Glutamatergic neuron (in vitro differentiated cells): ENCODE measurements around the gene SPATA16. TPM values are rescaled to one million over a fixed set of nuclear protein-coding genes. Genes with fewer than 3 reads are reported as not detected.

Experiments used
- DNase-seq: peaks from one replicate; pipeline ENCODE4 v3.0.0; 2022
- H3K27ac Mint-ChIP-seq: one replicate; pipeline ENCODE4 v1.8.0; 2020; ENCODE audit warnings: mild to moderate bottlenecking, mixed read lengths, inconsistent platforms; ENCODE audit not compliant: unreplicated experiment
- H3K27me3 Mint-ChIP-seq: one replicate; pipeline ENCODE4 v1.8.0; 2020; ENCODE audit warnings: mild to moderate bottlenecking, moderate library complexity, mixed read lengths, inconsistent platforms; ENCODE audit not compliant: unreplicated experiment
- H3K36me3 Mint-ChIP-seq: one replicate; pipeline ENCODE4 v1.8.0; 2020; ENCODE audit warnings: mild to moderate bottlenecking, mixed read lengths, inconsistent platforms; ENCODE audit not compliant: unreplicated experiment
- H3K4me1 Mint-ChIP-seq: one replicate; pipeline ENCODE4 v1.8.0; 2020; ENCODE audit warnings: mild to moderate bottlenecking, low read depth, mixed read lengths, inconsistent platforms; ENCODE audit not compliant: unreplicated experiment
- H3K4me3 Mint-ChIP-seq: one replicate; pipeline ENCODE4 v1.8.0; 2020; ENCODE audit warnings: mild to moderate bottlenecking, mixed read lengths, inconsistent platforms; ENCODE audit not compliant: unreplicated experiment
- H3K9me3 Mint-ChIP-seq: one replicate; pipeline ENCODE4 v1.8.0; 2020; ENCODE audit warnings: mild to moderate bottlenecking, moderate library complexity, mixed read lengths, inconsistent platforms; ENCODE audit not compliant: unreplicated experiment
- total RNA-seq: library from RNA; stranded (reverse); fragmentation: NEBNext Ultra II Directional; extraction: Animal tissue kit (Norgen Biotek cat#: 25700); gene quantifications from one replicate; pipeline ENCODE4 v1.2.1, GENCODE V29; 2021; ENCODE audit not compliant: unreplicated experiment
- TF ChIP-seq, protein P1 (sequence below): fragments of 200-600 bp; sonication (generic); IDR thresholded peaks from one replicate; pipeline ENCODE4 v1.5.0; 2021; ENCODE audit not compliant: partially characterized antibody, unreplicated experiment

Gene SPATA16
- total RNA-seq, 1 donor from 2014 or later = not detected

GRCh38 chr3:172877011-172877410 lies 264.0 kb downstream of the SPATA16 start:
- Mint-ChIP-seq H3K9me3 (peaks cover 1% of the 10 kb centered on the region), H3K4me1 (peaks cover 9% of the 10 kb centered on the region), H3K36me3 (peaks cover 24% of the 10 kb centered on the region), H3K4me3 (no peak overlapping the region), H3K27me3 (peaks cover 5% of the 10 kb centered on the region), H3K27ac (no peak overlapping the region)
- TF ChIP-seq, protein P1, sequence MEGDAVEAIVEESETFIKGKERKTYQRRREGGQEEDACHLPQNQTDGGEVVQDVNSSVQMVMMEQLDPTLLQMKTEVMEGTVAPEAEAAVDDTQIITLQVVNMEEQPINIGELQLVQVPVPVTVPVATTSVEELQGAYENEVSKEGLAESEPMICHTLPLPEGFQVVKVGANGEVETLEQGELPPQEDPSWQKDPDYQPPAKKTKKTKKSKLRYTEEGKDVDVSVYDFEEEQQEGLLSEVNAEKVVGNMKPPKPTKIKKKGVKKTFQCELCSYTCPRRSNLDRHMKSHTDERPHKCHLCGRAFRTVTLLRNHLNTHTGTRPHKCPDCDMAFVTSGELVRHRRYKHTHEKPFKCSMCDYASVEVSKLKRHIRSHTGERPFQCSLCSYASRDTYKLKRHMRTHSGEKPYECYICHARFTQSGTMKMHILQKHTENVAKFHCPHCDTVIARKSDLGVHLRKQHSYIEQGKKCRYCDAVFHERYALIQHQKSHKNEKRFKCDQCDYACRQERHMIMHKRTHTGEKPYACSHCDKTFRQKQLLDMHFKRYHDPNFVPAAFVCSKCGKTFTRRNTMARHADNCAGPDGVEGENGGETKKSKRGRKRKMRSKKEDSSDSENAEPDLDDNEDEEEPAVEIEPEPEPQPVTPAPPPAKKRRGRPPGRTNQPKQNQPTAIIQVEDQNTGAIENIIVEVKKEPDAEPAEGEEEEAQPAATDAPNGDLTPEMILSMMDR = no peak
- no peak for DNase-seq

- Mint-ChIP-seq H3K4me3 (no peak overlapping the region), H3K9me3 (peaks cover 1% of the 10 kb centered on the region), H3K4me1 (peaks cover 9% of the 10 kb centered on the region), H3K36me3 (peaks cover 21% of the 10 kb centered on the region), H3K27me3 (peaks cover 4% of the 10 kb centered on the region), H3K27ac (no peak overlapping the region)
- TF ChIP-seq, protein P1 = no peak
- no peak for DNase-seq
Observed at GRCh38 chr3:172876297-172876696, 264.7 kb downstream of the SPATA16 start.

DNA sequence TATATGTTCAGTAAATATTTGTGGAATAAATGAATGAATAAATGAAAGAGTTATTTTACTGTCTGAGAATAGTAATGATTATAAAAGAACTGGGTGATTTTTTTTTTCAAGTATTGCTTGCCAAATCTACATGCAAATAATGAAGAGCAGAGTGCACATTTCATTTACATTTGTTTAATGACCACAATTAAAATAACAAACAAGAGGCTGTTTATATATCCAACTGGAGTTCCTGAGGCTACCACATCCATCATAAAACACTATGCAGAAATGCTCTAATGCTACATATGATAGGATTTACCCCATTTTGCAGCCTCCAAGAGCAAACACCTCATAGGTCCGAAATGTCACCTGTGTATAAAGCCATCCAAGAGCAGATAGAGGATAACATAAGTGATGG lies 266.0 kb downstream of the SPATA16 start:
- Mint-ChIP-seq H3K4me3 (no peak overlapping the region), H3K27ac (no peak overlapping the region), H3K36me3 (peaks cover 13% of the 10 kb centered on the region), H3K9me3 (peaks cover 1% of the 10 kb centered on the region), H3K27me3 (no peaks in the 10 kb centered on the region), H3K4me1 (peaks cover 9% of the 10 kb centered on the region)
- TF ChIP-seq, protein P1 = no peak
- DNase-seq = no peak

GRCh38 chr3:172869784-172870518 lies 271.1 kb downstream of the SPATA16 start:
- Mint-ChIP-seq H3K4me1 (no peaks in the 10 kb centered on the region), H3K36me3 (peaks cover 7% of the 10 kb centered on the region), H3K27me3 (no peaks in the 10 kb centered on the region), H3K4me3 (no peak overlapping the region), H3K9me3 (peaks cover 3% of the 10 kb centered on the region), H3K27ac (no peak overlapping the region)
- TF ChIP-seq, protein P1 = no peak
- DNase-seq = no peak

GRCh38 chr3:172869368-172869771 lies 271.7 kb downstream of the SPATA16 start:
- no peak for DNase-seq
- Mint-ChIP-seq H3K9me3 (peaks cover 3% of the 10 kb centered on the region), H3K36me3 (peaks cover 7% of the 10 kb centered on the region), H3K4me1 (no peaks in the 10 kb centered on the region), H3K27me3 (no peaks in the 10 kb centered on the region), H3K4me3 (no peak overlapping the region), H3K27ac (no peak overlapping the region)
- TF ChIP-seq, protein P1 = no peak
